H9 (cell line): ENCODE data around the gene CCDC157. TPM values are rescaled to one million over a fixed set of nuclear protein-coding genes. Genes with fewer than 3 reads are reported as not detected.
A peak's percentile ranks its signal among the peaks of the same experiment; 100 is the strongest.

ENCODE experiments used
- DNase-seq: peaks from one replicate; pipeline ENCODE4 v3.0.0-alpha.2; 2017
- H2AFZ ChIP-seq: one replicate; pipeline ENCODE4 v1.6.1; 2013; ENCODE audit warnings: mild to moderate bottlenecking, low read length, control low read depth, moderate library complexity
- H2AK5ac ChIP-seq: 2 replicates; pipeline ENCODE4 v1.6.1; 2013; ENCODE audit warnings: low read length, control low read depth, mixed read lengths; ENCODE audit not compliant: insufficient read length
- H2BK120ac ChIP-seq: one replicate; pipeline ENCODE4 v1.6.1; 2013; ENCODE audit warnings: low read depth, mild to moderate bottlenecking, low read length, control low read depth, inconsistent platforms; ENCODE audit not compliant: poor library complexity, severe bottlenecking
- H2BK12ac ChIP-seq: 2 replicates; pipeline ENCODE4 v1.6.1; 2013; ENCODE audit warnings: low read length, control low read depth, mixed read lengths, low read depth; ENCODE audit not compliant: insufficient read length
- H2BK15ac ChIP-seq: 2 replicates; pipeline ENCODE4 v1.6.1; 2013; ENCODE audit warnings: low read depth, low read length, control low read depth
- H2BK20ac ChIP-seq: one replicate; pipeline ENCODE4 v1.6.1; 2013; ENCODE audit warnings: low read depth, mild to moderate bottlenecking, low read length, control low read depth, inconsistent platforms; ENCODE audit not compliant: poor library complexity, severe bottlenecking
- H2BK5ac ChIP-seq: 2 replicates; pipeline ENCODE4 v1.6.1; 2013; ENCODE audit warnings: low read length, control low read depth, mixed read lengths; ENCODE audit not compliant: insufficient read length
- H3K14ac ChIP-seq: 2 replicates; pipeline ENCODE4 v1.6.1; 2013; ENCODE audit warnings: low read length, control low read depth; ENCODE audit not compliant: insufficient read depth
- H3K18ac ChIP-seq: 2 replicates; pipeline ENCODE4 v1.6.1; 2013; ENCODE audit warnings: low read depth, mild to moderate bottlenecking, mixed read lengths, low read length, control low read depth; ENCODE audit not compliant: insufficient read length
- H3K23ac ChIP-seq: 2 replicates; pipeline ENCODE4 v1.6.1; 2013; ENCODE audit warnings: low read length, control low read depth, mixed read lengths, low read depth; ENCODE audit not compliant: insufficient read length
- H3K23me2 ChIP-seq: 2 replicates; pipeline ENCODE4 v1.6.1; 2013; ENCODE audit warnings: low read depth, mild to moderate bottlenecking, mixed read lengths, low read length, control low read depth; ENCODE audit not compliant: insufficient read length, poor library complexity, severe bottlenecking
- H3K27ac ChIP-seq: 2 replicates; pipeline ENCODE4 v1.5.1; 2013; ENCODE audit warnings: low read length, control low read depth, mixed read lengths, low read depth; ENCODE audit not compliant: insufficient read length
- H3K27me3 ChIP-seq: 2 replicates; pipeline ENCODE4 v1.6.1; 2013; ENCODE audit warnings: low read length, control low read depth, inconsistent platforms; ENCODE audit not compliant: insufficient read depth
- H3K4ac ChIP-seq: 2 replicates; pipeline ENCODE4 v1.6.1; 2013; ENCODE audit warnings: low read depth, mild to moderate bottlenecking, control low read depth, inconsistent platforms, low read length, moderate library complexity
- H3K4me1 ChIP-seq: 2 replicates; pipeline ENCODE4 v1.6.1; 2013; ENCODE audit warnings: low read length, control low read depth, inconsistent platforms; ENCODE audit not compliant: insufficient read depth
- H3K4me2 ChIP-seq: 2 replicates; pipeline ENCODE4 v1.6.1; 2013; ENCODE audit warnings: low read length, control low read depth, mixed read lengths; ENCODE audit not compliant: insufficient read length, insufficient read depth
- H3K56ac ChIP-seq: 2 replicates; pipeline ENCODE4 v1.6.1; 2013; ENCODE audit warnings: low read depth, mild to moderate bottlenecking, mixed read lengths, low read length, control low read depth; ENCODE audit not compliant: insufficient read length
- H3K79me1 ChIP-seq: 2 replicates; pipeline ENCODE4 v1.6.1; 2013; ENCODE audit warnings: low read depth, mild to moderate bottlenecking, moderate library complexity, low read length, control low read depth, inconsistent platforms; ENCODE audit not compliant: insufficient read depth, poor library complexity, severe bottlenecking
- H3K79me2 ChIP-seq: 2 replicates; pipeline ENCODE4 v1.6.1; 2013; ENCODE audit warnings: low read length, control low read depth, inconsistent platforms; ENCODE audit not compliant: insufficient read depth
- H3K9ac ChIP-seq: 2 replicates; pipeline ENCODE4 v1.6.1; 2013; ENCODE audit warnings: low read length, control low read depth, mixed read lengths; ENCODE audit not compliant: insufficient read length; ENCODE audit errors: extremely low read depth
- H3K9me3 ChIP-seq: one replicate; pipeline ENCODE4 v1.6.1; 2013; ENCODE audit warnings: low read depth, low read length, inconsistent platforms; ENCODE audit not compliant: control insufficient read depth
- H3T11ph ChIP-seq: one replicate; pipeline ENCODE4 v1.6.1; 2013; ENCODE audit warnings: mild to moderate bottlenecking, low read length, control low read depth, inconsistent platforms
- H4K20me1 ChIP-seq: one replicate; pipeline ENCODE4 v1.6.1; 2013; ENCODE audit not compliant: control insufficient read depth, insufficient read length, insufficient read depth
- H4K5ac ChIP-seq: 2 replicates; pipeline ENCODE4 v1.6.1; 2013; ENCODE audit warnings: low read depth, mild to moderate bottlenecking, mixed read lengths, low read length, control low read depth; ENCODE audit not compliant: insufficient read length
- H4K8ac ChIP-seq: replicated peaks from 2 replicates; pipeline ENCODE4 v1.6.1; 2013; ENCODE audit warnings: low read length, control low read depth, mixed read lengths, low read depth; ENCODE audit not compliant: insufficient read length
- H4K91ac ChIP-seq: 2 replicates; pipeline ENCODE4 v1.6.1; 2013; ENCODE audit warnings: low read depth, mild to moderate bottlenecking, moderate library complexity, mixed read lengths, low read length, control low read depth; ENCODE audit not compliant: insufficient read length
- H3K27ac Mint-ChIP-seq, 3 experiments: 2 replicates in 2 of 3; 3 replicates in 1 of 3; pipeline ENCODE4 v1.8.0; 2020 to 2021; ENCODE audit warnings: mixed read lengths in 3 of 3, mild to moderate bottlenecking in 1 of 3, moderate library complexity in 1 of 3
- H3K27me3 Mint-ChIP-seq: 2 replicates; pipeline ENCODE4 v1.8.0; 2021; ENCODE audit warnings: low read depth, mild to moderate bottlenecking, moderate library complexity, mixed read lengths
- H3K36me3 Mint-ChIP-seq, 3 experiments: 2 replicates in 2 of 3; 3 replicates in 1 of 3; pipeline ENCODE4 v1.8.0; 2020 to 2021; ENCODE audit warnings: low read depth in 3 of 3, mixed read lengths in 3 of 3; ENCODE audit not compliant: insufficient read depth in 1 of 3
- H3K4me1 Mint-ChIP-seq, 2 experiments: 2 replicates each; pipeline ENCODE4 v1.8.0; 2020; ENCODE audit warnings: mixed read lengths in 2 of 2
- H3K4me3 Mint-ChIP-seq, 2 experiments: 2 replicates in 1 of 2; 3 replicates in 1 of 2; pipeline ENCODE4 v1.8.0; 2020 to 2021; ENCODE audit warnings: mild to moderate bottlenecking in 2 of 2, mixed read lengths in 2 of 2, moderate library complexity in 1 of 2
- H3K9me3 Mint-ChIP-seq, 2 experiments: 2 replicates in 1 of 2; 3 replicates in 1 of 2; pipeline ENCODE4 v1.8.0; 2020; ENCODE audit warnings: mild to moderate bottlenecking in 2 of 2, mixed read lengths in 2 of 2, moderate library complexity in 1 of 2
- WGBS: extraction: QIAGEN DNeasy Blood & Tissue Kit; methylation state at CpG from one replicate; pipeline ENCODE4 v1.1.7; 2013; ENCODE audit warnings: missing lambda C conversion rate, low lambda C conversion rate, mixed read lengths; ENCODE audit not compliant: insufficient read length; ENCODE audit errors: extremely low coverage; 5-methylcytosine and 5-hydroxymethylcytosine counted together
- long read RNA-seq: library from polyadenylated mRNA; unstranded; transcript quantifications from one replicate; pipeline ENCODE4 v2.0.0, GENCODE V29; 2020
- total RNA-seq: library from RNA; stranded (reverse); gene quantifications from 2 replicates; pipeline ENCODE4 v1.2.1, GENCODE V29; 2021
- TF ChIP-seq, protein P1 (sequence below): fragments of 200-600 bp; sonication (generic); conservative IDR thresholded peaks from 3 replicates; pipeline ENCODE4 v1.8.0; 2021; ENCODE audit warnings: antibody characterized with exemption, mild to moderate bottlenecking

Gene CCDC157
- 4.3 and 4.8 TPM in 2 replicates for total RNA-seq
- long read RNA-seq, transcript CCDC157-202 (3 exons, 1,759 nt): major isoform, 14 of 31 reads
- long read RNA-seq, partial matches to known transcripts: 1 of 31 reads
- long read RNA-seq, other reads (novel, unspliced or antisense): 16 of 31 reads

DNA sequence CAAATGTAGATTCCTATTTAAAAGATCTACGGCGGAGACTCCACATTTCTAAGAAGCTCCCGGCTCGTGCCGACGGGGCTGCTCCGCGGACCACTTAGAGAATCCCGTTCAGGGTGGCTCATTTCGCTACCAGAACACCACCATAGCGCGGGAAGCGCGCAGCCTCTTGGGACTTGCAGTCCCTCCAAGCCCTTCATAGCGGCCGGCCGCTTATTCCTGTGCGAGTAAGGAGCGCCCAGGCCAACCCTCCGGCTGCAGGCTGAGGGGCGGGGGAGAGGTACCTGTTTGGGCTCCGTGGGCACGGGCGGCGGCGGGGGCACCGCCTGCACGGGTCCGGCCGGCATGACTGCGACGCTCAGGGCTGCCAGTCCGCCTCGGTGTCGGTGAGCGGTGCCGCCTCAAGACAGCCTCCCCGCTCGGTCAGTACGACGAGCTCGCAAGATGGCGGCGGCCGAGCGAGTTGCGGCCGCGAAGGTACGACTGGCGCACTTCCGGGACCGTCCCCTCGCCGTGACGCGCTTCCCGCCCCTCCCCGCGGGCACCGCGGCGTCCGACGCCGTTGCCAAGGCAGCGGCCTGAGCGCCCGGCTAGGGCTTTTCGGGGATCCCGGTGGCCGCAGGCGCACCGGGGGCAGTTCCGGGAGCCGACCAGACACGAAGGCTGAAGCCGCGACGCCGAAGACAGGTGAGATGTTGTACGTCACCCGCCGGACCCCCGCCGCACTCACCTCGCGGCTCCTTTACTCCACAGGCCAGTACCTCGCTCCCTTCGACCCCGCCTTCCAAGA, at the start of gene CCDC157, which contains the start of gene SF3A1:
Gene CCDC157, plus strand, starts transcription at position 559 of the 787 bp plus-strand sequence. CDS start 8,994 bp downstream, outside the sequence.
Gene SF3A1, minus strand, starts transcription at position 446 of the 787 bp plus-strand sequence. Its CDS starts 102 bp downstream, at position 344.
- Histone ChIP-seq H2AK5ac (no peak within 1 kb of the TSS), H3K79me2 (peaks cover 18% of the 10 kb centered on the region), H2BK120ac (no peak within 1 kb of the TSS), H3K27ac (no peak within 1 kb of the TSS), H4K20me1 (no peaks in the 10 kb centered on the region), H3K14ac (peak within 1 kb of the TSS; percentile 98), H3K9me3 (no peaks in the 10 kb centered on the region), H3K27me3 (no peaks in the 10 kb centered on the region), H2BK12ac (no peak within 1 kb of the TSS), H3K4ac (no peak within 1 kb of the TSS), H3K23me2 (peaks cover 3% of the 10 kb centered on the region), H4K91ac (no peak within 1 kb of the TSS), H3K18ac (peak within 1 kb of the TSS; percentile 98), H4K8ac (no peak within 1 kb of the TSS), H3K23ac (no peak within 1 kb of the TSS), H3T11ph (no peak within 1 kb of the TSS), H3K79me1 (peaks cover 10% of the 10 kb centered on the region), H2BK15ac (no peak within 1 kb of the TSS), H2BK5ac (no peak within 1 kb of the TSS), H2AFZ (no peak within 1 kb of the TSS), H3K9ac (peak within 1 kb of the TSS; percentile 77), H3K4me1 (no peaks in the 10 kb centered on the region; the same call in 1 of the 2 replicates), H2BK20ac (no peak within 1 kb of the TSS), H3K4me2 (peak within 1 kb of the TSS; percentile 75), H3K56ac (no peak within 1 kb of the TSS), H4K5ac (no peak within 1 kb of the TSS)
- no CpG with 5 or more reads among the region's 91 CpGs for WGBS
- H3K4me3 Mint-ChIP-seq: peak within 1 kb of the TSS; percentile 96 to 99
- H3K4me1 Mint-ChIP-seq: peaks cover 14 to 18% of the 10 kb centered on the region in 2 experiments
- H3K27ac Mint-ChIP-seq: peak within 1 kb of the TSS; percentile 83 to 98 (median 97)
- H3K36me3 Mint-ChIP-seq: peaks cover 12 to 26% (median 25%) of the 10 kb centered on the region in 3 experiments
- H3K9me3 Mint-ChIP-seq: no peaks in the 10 kb centered on the region
- H3K27me3 Mint-ChIP-seq: no peaks in the 10 kb centered on the region
- TF ChIP-seq, protein P1, sequence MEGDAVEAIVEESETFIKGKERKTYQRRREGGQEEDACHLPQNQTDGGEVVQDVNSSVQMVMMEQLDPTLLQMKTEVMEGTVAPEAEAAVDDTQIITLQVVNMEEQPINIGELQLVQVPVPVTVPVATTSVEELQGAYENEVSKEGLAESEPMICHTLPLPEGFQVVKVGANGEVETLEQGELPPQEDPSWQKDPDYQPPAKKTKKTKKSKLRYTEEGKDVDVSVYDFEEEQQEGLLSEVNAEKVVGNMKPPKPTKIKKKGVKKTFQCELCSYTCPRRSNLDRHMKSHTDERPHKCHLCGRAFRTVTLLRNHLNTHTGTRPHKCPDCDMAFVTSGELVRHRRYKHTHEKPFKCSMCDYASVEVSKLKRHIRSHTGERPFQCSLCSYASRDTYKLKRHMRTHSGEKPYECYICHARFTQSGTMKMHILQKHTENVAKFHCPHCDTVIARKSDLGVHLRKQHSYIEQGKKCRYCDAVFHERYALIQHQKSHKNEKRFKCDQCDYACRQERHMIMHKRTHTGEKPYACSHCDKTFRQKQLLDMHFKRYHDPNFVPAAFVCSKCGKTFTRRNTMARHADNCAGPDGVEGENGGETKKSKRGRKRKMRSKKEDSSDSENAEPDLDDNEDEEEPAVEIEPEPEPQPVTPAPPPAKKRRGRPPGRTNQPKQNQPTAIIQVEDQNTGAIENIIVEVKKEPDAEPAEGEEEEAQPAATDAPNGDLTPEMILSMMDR: no peak
- peak; percentile 93 for DNase-seq
